Esophagus muscularis mucosa (tissue), 4 donors: ENCODE measurements around the gene THSD4.

Experiments
- CTCF ChIP-seq, 3 experiments: fragments of 200-600 bp in 2 of 3; fragments of 450-650 bp in 1 of 3; sonication (generic) in 2 of 3; IDR thresholded peaks; one replicate each; pipeline ENCODE4 v1.5.1; 2017 to 2019; ENCODE audit warnings: antibody characterized with exemption in 3 of 3, mild to moderate bottlenecking in 2 of 3, moderate library complexity in 1 of 3
- EP300 ChIP-seq: sonication (generic); formaldehyde crosslinking; IDR thresholded peaks from one replicate; pipeline ENCODE4 v1.6.1; 2017; ENCODE audit warnings: antibody characterized with exemption
- POLR2A ChIP-seq: fragments of 450-650 bp; IDR thresholded peaks from one replicate; pipeline ENCODE4 v1.6.1; 2017; ENCODE audit warnings: antibody characterized with exemption, moderate library complexity, mild to moderate bottlenecking, low read depth
- POLR2AphosphoS5 ChIP-seq, 2 donors: sonication (generic); formaldehyde crosslinking; IDR thresholded peaks; one replicate each; pipeline ENCODE4 v1.6.1; 2017; ENCODE audit warnings: antibody characterized with exemption in 2 of 2

DNA sequence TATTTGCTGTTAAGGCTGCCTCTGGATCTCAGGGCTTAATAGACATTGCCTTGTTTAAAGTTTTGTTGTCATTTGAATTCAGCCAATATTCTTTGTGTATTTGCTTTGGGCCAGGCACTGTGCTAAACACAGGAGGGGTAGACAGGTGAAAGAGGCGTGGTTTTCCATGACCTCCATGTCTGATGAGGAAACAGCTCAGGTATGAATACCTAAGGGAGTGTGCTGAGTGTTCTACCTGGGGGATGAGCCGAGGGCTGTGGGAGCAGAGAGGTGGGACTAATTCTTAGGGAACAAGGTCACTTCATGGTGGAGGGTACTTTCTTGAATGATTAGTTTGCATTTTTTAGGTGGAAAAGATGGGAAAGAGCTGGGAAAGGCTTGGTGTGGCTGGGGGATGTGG lies 108.2 kb downstream of the THSD4 start:
- TF ChIP-seq CTCF (IDR thresholded peaks at IDR 0.05) (no peak), POLR2A (no peak), EP300 (no peak), POLR2AphosphoS5 (IDR thresholded peaks at IDR 0.05) (no peak)
